Astrocyte of the spinal cord (primary cell): ENCODE data around the gene SIL1.

Experiments used
- DNase-seq: peaks from one replicate; pipeline ENCODE4 v3.0.0; 2011; ENCODE audit warnings: low read depth, low spot score
- H3K4me3 ChIP-seq: 2 replicates; pipeline ENCODE4 v1.5.1; 2011; ENCODE audit warnings: low read depth, mild to moderate bottlenecking, low read length, moderate library complexity
- CTCF ChIP-seq: IDR thresholded peaks from 2 replicates; pipeline ENCODE4 v1.5.1; 2012; ENCODE audit warnings: low read depth, mild to moderate bottlenecking, low read length, inconsistent platforms
- in situ Hi-C: cut with HindIII; loops from 2 replicates; pipeline ENCODE4 v1.10.0; 2017; ENCODE audit warnings: low sequenced_read_pairs

Gene SIL1

GRCh38 chr5:139125991-139126390, 72.2 kb downstream of the SIL1 start:
- no peak for TF ChIP-seq CTCF
- no peak overlapping the region for H3K4me3 ChIP-seq
- in situ Hi-C loops = no loop called here
- DNase-seq = no peak

- no peak for DNase-seq
- TF ChIP-seq CTCF = no peak
- in situ Hi-C loops = no loop called here
- H3K4me3 ChIP-seq = no peak overlapping the region
These were observed 73.2 kb downstream of the SIL1 start for GRCh38 chr5:139124774-139125520.

GRCh38 chr5:139121120-139121519, 77.0 kb downstream of the SIL1 start:
- no peak for DNase-seq
- H3K4me3 ChIP-seq = no peak overlapping the region
- in situ Hi-C loops = no loop called here
- TF ChIP-seq CTCF = no peak

GRCh38 chr5:139120521-139120920, 77.6 kb downstream of the SIL1 start:
- in situ Hi-C loops = no loop called here
- no peak for DNase-seq

GRCh38 chr5:139118804-139119203, 79.4 kb downstream of the SIL1 start:
- no peak for DNase-seq
- no peak overlapping the region for H3K4me3 ChIP-seq
- no peak for TF ChIP-seq CTCF
- in situ Hi-C loops = no loop called here

More at GRCh38 chr5:139120521-139120920, 77.6 kb downstream of the SIL1 start:
- H3K4me3 ChIP-seq = no peak overlapping the region
- TF ChIP-seq CTCF = no peak

GRCh38 chr5:139117342-139117884, 80.8 kb downstream of the SIL1 start:
- in situ Hi-C loops = no loop called here
- no peak overlapping the region for H3K4me3 ChIP-seq
- no peak for DNase-seq
- TF ChIP-seq CTCF = no peak
